PFSK-1 (cell line): ENCODE measurements around the gene PTPRT.

Source experiments
- FOXP2 ChIP-seq: optimal IDR thresholded peaks from 2 replicates; pipeline ENCODE3; 2011; ENCODE audit warnings: borderline replicate concordance, control low read depth, inconsistent platforms; ENCODE audit not compliant: insufficient read depth; ENCODE audit errors: extremely low read length, extremely low read depth
- POLR2AphosphoS5 ChIP-seq: IDR thresholded peaks from 2 replicates; pipeline ENCODE4 v1.6.1; 2012; ENCODE audit warnings: low read depth, mild to moderate bottlenecking, control low read depth, low read length, moderate library complexity
- REST ChIP-seq, 2 experiments: IDR thresholded peaks; 2 replicates each; pipeline versions ENCODE4 v1.6.1 to v1.8.0; 2011 to 2012; ENCODE audit warnings: low read depth in 2 of 2, low read length in 2 of 2, control low read depth in 1 of 2, inconsistent platforms in 1 of 2, mild to moderate bottlenecking in 1 of 2, moderate library complexity in 1 of 2; ENCODE audit not compliant: insufficient read depth in 1 of 2
- SIN3A ChIP-seq: IDR thresholded peaks from 2 replicates; pipeline ENCODE4 v1.6.1; 2012; ENCODE audit warnings: mild to moderate bottlenecking, low read length, moderate library complexity, borderline replicate concordance; ENCODE audit not compliant: insufficient read depth
- TAF1 ChIP-seq: IDR thresholded peaks from 2 replicates; pipeline ENCODE4 v1.6.1; 2012; ENCODE audit warnings: low read length, control low read depth, borderline replicate concordance; ENCODE audit not compliant: insufficient read depth

Gene PTPRT

DNA sequence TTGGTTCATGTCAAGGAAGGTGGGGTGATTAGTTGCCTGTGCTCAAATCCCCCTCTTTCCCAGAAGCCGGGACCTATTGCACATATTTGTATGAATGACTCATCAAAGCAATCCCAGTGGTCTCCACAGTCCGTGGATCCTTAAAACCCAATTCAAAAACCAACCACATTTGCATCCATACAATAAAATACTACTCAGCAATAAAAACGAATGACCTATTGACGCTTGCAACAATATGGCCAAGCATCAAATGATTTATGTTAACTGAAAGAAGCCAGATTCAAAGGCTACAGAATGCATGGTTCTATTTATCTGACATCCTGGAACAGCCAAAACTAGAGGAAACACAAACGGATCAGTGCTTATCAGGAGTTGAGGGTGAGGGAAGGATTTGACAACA lies 275.4 kb downstream of the PTPRT start:
- TF ChIP-seq FOXP2 (no peak), SIN3A (no peak), POLR2AphosphoS5 (no peak), TAF1 (no peak), REST (IDR thresholded peaks at IDR 0.05; ENCODE audit: insufficient read depth in 1 of 2, low read depth in 2 of 2, low read length in 2 of 2) (no peak)

- TF ChIP-seq POLR2AphosphoS5 (no peak), TAF1 (no peak), REST (IDR thresholded peaks at IDR 0.05; ENCODE audit: insufficient read depth in 1 of 2, low read depth in 2 of 2, low read length in 2 of 2) (no peak), FOXP2 (no peak), SIN3A (no peak)
Measured at GRCh38 chr20:42907730-42908129, 282.0 kb downstream of the PTPRT start.

- no peak for TF ChIP-seq TAF1
- no peak for TF ChIP-seq POLR2AphosphoS5
- TF ChIP-seq SIN3A, result no peak
- no peak for TF ChIP-seq REST (IDR thresholded peaks at IDR 0.05; ENCODE audit: insufficient read depth in 1 of 2, low read depth in 2 of 2, low read length in 2 of 2)
- TF ChIP-seq FOXP2, result no peak
Measured at GRCh38 chr20:42906120-42906519, 283.6 kb downstream of the PTPRT start.

- TF ChIP-seq TAF1, result no peak
- TF ChIP-seq REST (IDR thresholded peaks at IDR 0.05; ENCODE audit: insufficient read depth in 1 of 2, low read depth in 2 of 2, low read length in 2 of 2), result no peak
- no peak for TF ChIP-seq SIN3A
- no peak for TF ChIP-seq FOXP2
- no peak for TF ChIP-seq POLR2AphosphoS5
Measured at GRCh38 chr20:42902509-42902908, 287.2 kb downstream of the PTPRT start.

DNA sequence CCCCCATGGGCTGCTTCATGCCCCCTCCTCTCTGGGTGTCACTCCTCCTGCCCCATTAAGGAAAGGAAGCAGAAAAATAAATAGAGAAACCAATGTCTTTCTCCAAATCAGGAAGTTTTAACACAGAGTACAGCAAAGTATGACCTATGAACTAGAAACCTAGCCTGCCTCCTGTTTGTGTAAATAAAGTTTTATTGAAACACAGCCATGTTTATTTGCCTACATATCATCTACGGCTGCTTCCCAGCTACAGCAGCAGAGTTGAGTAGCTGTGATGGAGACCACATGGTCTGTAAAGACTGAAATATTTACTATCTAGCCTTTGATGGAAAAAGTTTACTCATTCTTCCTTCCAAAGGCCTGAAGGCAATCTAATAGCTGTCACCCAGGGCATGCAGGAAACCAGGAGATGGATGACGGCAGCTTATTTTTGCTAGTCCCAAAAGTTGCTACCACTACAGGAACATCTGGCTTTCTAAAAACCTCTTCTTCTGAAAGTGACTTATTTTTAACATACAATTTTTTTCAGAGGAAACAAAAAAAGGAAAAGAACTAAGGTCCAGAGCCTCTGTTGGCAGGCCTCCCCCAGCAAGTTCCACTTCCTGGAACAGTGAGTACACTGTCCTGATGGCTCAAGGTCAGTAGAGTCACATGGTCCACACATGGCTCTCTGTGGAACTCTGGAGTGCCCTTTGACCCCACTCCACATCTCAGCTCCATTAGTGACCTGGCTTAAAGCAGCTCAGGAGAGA lies 287.8 kb downstream of the PTPRT start:
- no peak for TF ChIP-seq SIN3A
- no peak for TF ChIP-seq POLR2AphosphoS5
- TF ChIP-seq FOXP2, result no peak
- TF ChIP-seq REST (IDR thresholded peaks at IDR 0.05; ENCODE audit: insufficient read depth in 1 of 2, low read depth in 2 of 2, low read length in 2 of 2), result no peak
- TF ChIP-seq TAF1, result no peak
